Stimulated activated CD8-positive, alpha-beta memory T cell treated with anti-CD3 and anti-CD28 coated beads, Interleukin-12 subunit alpha, Interleukin-12 subunit beta, amount 100 ng/mL, for 4 hours (primary cell): Measurements from ENCODE around the gene CDH22.

Experiments
- DNase-seq: peaks from one replicate; pipeline ENCODE4 v3.0.0-alpha.2; 2020; ENCODE audit warnings: low read depth

CDH22 gene

DNA sequence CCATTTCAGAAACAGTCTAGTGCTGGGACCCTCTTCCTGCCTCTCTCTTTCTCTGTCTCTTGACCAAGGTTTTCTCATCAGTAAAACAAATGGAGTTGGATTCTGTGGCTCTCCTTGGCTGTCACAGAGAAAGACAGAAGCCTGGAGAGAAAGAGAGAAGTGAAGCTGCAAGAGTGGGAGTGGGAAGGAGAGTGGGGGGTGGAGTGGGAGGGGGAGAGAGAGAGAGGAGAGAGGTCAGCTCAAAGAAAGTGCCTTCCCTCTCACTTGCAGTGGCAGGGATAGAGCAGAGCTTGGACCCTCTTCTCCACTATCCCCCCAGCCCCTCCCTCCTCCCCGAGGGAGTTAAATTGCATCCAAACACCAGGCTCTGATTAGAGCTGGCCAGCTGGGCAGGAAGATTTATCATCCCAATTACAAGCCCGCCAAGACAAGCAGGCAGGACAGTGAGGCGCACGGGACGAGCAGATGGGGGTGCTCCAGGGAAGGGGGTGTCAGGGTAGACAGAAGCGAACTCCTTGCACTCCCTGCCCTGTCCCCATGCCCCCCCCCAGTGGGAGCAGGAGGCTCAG lies 115.8 kb downstream of the CDH22 start:
- no peak for DNase-seq

DNA sequence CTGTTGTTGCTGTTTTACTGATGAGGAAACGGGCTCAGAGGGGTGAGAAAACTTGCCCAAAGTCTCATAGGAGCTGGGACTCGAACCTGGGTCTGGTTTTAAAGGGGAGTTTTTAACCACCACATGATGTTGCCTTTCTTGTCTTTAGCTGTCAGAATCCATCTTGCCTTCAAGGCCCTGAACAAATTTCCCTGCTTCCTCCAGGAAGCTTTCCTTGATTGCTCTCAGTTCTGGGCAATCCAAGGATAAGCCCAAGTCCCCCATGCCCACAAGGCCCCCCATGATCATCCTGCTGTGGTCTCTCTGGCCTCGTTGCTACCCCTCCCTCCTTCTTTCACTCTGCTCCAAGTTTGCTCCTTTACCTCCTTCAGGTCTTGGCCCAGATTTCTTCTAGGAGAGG lies 116.7 kb downstream of the CDH22 start:
- no peak for DNase-seq

DNA sequence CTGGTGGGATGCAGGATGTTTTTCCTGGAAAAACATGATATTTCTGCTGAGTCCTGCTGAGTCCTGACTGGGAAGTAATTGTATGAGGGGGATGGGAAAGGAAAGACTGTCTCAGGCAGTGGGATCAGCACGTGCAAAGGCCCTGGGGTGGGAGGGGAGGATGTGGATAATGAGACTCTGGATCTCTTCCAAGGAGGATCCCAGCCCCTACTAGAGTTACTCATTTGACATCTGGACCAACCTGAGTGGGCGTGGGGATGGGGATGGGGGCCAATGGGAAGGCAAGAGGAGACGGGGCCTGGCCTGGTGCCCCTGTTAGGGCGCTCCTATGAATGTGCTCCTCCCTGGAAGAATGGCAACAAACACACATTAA lies 117.1 kb downstream of the CDH22 start:
- DNase-seq, result no peak

DNA sequence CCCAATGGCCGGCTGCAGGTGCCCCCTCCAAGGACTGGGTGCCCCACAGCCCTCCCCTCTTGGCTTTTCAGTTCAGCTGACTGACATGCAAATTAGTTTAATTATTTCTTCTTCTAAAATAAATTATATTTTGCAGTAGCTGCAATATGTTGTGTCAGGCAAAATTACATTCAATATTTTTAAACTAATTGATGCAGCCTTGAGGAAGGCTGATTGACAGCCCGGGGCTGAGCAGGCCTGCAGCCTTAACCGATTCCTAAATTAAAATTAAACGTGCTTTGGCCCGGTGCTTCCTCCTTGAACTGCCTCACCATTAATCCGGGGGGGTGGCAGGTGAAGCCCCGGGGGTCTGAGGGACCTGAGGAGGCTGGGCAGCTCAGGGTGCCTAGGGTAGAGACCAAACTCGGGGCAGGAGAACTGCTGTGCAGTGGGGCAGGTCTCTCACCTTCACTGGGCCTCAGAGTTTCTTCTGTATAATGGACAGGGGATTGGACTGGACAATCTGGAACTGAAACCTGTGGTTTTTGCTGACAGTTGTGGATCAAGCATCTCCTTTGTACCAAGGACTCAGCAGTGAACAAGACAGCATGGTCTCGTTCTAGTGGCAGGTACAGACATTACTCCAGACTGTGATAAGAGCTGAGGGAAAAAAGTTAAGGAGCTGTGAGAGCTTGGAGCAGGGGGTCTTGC lies 117.7 kb downstream of the CDH22 start:
- DNase-seq, result no peak

DNA sequence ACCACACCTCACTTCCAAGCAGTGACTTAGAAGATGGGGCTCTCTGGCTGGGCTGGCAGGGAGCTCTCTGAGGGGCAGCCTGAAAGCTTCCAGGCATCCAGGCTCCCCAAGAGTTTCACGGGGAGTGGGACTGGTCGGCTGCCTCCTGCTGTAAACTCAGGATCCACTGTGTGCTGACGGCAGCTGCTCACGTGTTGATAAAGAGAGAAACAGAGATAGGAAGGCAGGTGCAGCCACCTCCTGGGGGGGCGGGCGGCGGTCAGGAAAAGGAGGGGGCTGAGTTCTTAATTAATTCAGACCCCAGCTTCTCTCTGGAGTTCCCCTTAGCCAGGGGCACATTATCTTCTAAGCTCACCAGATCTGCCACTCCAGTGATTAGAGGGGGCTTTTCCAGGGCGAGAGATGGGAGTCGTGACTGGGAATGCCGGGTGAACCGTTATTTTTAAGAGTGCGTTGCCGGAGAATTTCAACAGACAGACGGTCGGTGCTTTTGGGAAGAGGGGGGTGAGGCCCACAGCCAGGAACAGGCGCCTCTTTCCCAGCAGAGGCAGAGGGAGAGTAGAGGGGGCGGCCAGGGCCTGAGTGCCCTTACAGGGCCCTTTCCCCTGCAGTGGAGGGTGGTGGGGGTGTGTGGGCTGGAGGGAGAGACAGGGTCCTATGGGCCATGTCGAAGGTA lies 119.3 kb downstream of the CDH22 start:
- no peak for DNase-seq

DNA sequence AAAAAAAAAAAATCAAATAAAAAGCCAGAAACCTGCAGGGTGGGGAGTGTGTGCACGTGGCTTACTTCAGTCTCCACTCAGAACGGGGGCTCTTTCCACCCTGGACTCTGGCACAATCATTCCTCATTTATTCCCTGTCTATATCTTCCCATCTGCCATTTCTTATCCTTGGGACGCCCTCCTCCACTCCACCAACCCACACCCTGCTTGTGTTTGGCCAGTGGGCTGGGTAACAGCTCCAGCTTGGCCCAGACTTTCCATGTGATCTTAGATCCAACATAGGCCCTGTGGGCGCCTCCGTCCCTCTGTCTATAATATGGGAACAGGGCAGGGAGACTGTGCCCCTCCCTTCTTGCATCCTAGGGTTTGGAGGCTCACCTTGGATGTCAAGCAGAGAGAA lies 122.1 kb downstream of the CDH22 start:
- no peak for DNase-seq

DNA sequence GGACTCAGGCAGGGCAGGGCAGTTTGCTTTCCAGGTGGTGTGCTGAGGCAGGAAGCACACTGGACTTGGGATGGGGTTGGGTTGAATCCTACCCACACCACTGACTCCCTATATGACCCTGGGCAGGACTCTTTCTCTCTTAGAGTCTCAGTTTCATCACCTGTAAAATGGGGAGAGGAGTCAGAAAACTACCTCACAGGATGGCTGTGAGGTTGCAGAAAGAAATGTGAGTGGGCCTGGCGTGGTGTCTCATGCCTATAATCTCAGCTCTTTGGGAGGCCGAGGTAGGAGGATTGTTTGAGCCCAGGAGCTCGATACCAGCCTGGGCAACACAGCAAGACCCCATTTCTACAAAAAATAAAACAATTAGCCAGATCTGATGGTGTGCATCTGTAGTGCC lies 122.9 kb downstream of the CDH22 start:
- no peak for DNase-seq

DNA sequence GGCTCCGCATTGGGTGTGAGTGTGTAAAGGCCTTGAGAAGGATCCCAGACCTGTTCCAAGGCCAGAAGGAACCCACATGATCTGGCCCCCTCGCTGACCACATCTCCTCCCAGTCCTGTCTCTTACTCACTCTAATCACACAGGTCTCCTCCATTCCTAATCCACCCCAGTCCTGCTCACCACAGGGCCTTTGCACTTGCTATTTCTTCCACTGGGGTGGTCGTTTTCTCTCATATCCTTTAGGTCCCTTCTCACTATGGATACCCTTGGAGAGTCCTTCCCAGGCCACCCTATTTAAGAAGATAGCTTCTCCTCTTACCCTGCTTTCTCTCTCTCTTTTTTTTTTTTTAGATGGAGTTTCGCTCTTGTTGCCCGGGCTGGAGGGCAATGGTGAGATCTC lies 124.5 kb downstream of the CDH22 start:
- DNase-seq, result no peak

DNA sequence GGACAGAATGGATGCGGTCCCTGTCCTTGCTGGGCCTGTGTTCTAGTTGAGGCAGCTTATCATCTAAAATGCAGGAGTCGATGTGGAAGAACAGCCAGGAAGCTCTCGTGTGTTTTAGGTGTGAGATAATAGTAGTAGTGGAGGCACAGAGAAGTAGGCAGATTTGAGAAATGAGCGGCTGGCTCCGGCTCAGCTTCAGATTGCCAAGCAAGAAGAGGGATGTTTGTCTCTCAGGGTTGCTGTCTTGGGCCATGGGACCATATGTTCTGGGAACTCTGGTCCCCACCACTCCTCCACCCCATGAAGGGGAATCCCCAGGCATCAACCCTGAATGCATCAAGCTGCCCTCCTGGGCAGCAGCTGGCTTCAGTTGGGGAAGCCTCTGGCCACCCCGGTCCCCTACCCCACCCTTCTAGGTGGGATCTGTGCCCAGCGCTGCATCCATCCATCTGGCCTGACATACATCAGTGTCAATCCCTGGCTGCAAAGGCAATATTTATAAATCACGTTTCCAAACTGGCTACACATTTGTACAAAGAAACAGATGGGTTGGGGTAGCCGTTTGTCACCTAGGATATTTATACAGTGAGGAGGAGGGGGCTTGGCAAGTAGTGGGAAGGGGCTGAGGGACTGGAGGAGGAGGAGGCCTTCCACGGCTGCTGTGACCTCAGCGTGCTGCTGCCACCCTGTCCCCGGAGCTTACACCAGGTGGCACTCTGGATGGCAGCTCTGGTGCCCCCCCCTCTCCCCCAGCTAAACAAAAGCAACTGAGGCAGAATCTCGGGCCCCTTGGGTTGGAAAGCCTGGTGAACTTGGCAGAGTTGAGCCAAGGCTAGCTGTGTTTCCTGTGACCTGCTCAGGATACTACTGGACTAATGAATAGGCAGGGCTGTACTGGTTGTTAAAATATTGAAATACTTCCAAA lies 125.8 kb downstream of the CDH22 start:
- DNase-seq, result no peak

DNA sequence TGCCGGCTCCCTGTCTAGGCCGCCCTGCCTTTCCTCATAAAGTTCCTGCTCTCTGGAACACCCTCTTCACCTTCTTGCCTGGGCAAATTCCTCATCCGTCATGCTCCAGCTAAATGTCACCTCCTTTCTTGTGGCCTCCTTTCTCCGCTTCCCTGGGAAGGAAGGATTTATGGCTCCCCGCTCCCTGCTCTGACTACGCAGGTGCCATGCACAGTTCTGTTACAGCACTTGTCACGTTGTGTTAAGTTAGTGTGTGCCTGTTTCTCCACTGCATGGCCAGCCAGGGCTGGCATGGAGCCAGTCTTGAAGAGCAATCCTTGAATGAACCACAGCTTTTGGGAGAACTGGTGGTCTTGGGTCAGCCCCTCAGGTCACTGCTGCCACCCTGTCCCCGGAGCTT lies 128.4 kb downstream of the CDH22 start:
- DNase-seq, result no peak

DNA sequence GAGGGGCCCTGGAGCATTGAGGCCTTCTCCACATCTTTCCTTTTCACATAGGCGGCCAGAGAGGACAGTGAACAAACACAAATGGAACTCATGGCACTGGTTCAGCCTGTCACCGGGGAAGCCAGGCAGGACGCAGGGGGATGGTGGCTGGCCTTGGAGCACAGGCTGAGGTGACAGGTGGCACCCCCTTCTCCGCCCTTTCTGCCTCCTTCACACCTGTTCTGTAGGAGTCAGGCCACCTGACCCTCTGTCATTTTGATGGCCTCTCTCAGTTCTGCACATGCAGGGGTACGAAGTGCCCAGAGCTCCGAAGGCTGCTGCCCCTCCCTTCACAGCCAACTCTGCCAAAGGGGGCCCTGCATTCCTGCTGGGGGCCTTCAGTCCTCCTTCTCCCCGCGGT lies 129.4 kb downstream of the CDH22 start:
- DNase-seq, result no peak

DNA sequence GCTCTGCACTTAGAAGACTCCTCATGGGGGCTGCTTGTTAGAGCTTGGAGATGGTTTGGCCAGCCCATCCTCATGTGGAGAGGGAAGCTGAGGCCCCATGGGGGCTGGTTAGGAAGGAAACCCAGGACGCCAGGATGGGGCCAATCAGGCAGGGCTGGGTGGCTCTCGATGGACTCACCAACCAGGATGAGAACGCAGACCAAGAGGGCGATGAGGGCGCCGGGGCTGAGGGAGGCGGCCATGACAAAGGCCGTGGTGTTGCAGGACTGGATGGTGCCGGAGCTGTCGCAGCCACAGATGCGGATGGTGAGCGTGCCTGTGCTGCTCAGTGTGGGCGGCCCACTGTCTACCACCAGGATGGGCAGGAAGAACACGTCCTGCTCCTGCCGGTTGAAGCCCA lies 130.5 kb downstream of the CDH22 start:
- no peak for DNase-seq

DNA sequence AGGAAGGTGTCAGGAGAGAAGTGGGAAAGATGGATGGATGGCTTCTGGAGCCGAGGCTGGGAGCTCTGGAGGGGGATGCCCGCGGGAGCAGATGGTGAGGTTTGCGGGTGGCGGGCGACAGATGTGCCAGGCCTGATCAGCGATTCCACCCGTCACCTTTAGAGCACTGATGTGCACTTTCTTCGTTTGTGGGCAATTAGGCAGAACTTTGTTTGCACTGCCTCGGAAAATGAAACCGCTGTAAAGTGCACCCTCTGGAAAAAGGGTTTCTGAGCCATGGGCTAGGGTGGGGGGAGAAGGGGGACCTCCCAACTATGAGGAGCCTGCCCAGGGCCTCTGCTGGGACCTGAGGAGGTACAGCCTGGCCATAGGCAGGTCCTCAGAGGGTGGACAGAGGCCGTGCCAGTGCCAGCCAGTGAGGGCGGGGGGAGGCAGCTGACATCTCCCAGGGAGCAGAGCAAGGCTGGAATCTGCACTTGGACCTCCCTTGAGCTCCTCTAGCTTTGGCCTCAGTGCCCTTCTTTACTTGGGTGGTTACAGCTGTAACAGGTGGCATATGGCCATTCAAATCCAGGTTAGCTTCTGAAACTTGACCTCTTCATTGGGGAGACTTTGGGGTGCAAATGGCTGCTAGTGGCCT lies 131.4 kb downstream of the CDH22 start:
- no peak for DNase-seq

DNA sequence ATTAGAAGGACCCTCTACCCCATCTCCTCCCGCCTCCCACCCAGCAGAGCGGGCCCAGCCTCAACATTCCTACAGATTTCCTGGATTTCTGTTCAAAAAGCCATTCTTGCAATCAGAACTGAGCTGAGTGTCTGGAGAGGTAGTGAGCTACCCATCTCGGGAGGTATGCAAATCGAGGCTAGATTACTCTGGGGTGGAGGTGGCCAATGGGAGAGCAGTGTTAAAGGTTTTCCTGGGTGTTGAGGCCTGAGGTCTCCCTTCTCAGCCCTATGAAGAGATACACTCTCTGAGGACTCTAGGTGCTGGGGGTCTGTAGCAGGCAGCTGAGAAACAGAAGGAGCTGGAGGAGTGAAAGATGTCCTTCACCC lies 133.2 kb downstream of the CDH22 start:
- DNase-seq, result no peak

DNA sequence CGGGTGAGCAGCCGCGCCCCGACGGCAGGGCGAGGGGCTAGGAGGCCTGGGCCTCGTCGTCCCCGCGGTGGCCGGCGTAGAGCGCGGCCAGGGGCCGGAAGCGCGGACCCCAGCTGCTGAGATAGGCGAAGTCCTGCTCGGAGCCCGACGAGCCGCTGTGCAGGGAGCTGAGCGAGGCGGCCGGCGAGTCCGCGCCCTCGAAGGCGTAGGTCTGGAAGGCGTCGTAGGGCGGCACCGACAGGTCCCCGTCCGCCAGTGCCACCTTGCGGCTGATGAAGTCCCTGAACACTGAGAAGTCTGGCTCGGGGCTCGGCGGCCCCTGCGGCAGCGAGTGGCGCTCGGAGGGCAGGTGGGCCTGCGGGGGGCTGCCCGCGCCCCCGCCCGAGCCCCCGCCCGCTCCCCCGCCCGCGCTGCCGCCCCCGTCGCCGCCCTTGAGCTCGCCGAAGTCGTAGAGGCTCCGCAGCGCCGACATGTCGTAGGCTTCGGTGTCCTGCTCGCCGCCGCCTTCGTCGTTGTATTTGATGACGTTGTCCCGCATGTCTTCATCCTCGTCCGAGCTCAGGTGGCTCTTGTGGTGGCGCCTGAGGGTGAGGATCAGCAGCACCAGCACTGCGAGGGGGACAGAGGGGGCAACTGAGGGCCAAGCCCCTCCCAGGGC lies 133.7 kb downstream of the CDH22 start:
- DNase-seq, result peak; percentile 45

DNA sequence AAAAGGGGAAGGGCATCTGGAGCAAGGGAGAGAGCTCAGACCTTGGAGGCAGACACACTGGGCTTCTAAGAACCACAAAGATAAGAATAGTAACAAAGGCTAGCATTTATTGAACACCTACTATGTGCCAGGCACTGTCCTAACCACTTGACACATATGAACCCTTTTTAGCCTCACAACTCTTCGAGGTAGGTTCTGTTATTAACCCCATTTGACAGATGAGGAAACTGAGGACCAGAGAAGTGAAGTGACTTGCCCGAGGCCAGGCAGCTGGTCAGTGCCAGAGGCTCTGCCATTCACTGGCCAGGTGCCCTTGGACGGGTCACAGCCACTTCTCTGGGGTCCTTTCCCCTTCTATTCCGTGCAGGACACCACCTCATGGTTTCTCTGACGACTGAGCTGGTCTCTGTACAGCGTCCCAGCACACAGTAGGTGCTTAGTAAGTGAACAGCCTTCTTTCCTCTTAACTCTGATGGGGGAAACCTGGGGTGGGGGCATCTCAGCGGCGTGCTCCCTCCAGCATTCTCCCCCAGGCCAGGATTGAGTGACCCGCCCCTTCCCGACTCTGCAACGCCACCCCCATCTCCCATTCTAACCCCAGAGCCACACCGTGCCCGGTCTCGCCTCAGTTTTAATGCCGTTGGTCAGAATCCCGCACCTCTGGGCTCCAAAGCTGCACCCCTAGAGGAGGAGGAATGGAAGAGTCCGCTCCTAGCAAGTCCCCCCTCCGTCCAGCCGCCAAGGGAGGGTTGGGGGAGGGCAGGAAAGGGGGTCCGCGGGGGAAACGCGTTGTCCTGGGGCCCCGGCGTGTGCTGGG lies 134.4 kb downstream of the CDH22 start:
- no peak for DNase-seq

DNA sequence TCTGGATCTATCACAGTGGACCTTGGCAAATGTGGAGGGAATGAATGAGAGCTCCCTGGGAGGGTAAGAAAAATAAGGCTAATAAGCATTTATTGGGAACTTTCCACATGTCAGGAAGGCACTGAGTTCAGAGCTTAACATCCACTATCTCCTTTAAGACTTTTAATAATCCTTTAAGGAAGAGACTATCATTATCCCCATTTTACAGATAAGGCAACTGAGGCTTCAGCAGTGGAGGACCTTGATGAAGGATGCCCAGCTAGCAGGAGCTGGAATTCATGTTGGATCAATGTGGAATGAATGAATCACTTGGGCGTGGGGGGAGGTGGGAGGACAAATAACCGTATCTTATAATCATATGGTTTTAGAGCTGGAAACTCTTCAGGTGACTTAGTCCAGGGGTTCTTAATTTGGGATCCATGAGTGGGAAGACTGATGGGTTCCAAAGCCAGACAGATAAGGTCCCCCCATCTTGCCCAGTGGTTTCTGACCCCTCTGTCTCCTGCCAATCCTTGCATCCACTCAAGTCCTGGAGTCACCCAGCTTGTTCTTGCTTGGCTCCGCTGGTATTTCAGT lies 135.2 kb downstream of the CDH22 start:
- no peak for DNase-seq

DNA sequence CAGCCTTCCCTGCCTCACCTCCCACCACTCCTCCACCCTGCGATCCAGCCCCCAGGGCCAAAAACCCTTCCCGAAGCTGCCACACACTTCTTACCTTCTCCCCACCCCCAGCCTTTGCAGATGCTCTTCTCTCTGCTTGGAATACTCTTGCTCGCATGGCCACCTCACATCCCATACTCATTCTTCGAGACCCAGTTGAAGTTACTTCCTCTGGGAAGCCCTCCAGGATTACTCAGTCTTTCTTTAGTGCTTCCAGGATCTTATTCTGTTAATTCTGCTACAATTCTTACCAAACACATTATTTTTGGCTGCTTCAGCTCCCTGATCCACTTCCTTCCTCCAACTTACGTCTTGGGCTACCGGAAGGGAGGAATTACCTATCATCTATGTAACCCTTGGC lies 135.8 kb downstream of the CDH22 start:
- DNase-seq, result no peak

DNA sequence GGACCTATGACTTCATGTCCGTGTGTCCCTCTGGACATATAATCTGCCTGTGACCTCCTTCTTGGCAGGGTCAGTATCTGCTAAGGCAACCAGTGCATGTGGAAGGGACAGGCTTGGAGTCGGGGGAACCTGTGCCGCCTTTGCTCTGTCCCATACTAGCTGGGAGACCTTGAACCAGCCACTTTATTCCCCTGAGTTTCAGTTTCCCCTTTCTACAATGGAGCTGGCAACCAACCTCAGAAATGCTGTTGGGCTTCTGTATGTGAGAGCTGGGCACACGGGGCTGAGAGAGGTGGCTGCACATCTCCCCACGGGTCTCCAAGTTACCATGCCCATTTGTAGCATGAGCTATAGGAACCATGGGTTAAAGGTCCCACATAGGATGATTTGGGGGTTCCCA lies 136.4 kb downstream of the CDH22 start:
- no peak for DNase-seq

DNA sequence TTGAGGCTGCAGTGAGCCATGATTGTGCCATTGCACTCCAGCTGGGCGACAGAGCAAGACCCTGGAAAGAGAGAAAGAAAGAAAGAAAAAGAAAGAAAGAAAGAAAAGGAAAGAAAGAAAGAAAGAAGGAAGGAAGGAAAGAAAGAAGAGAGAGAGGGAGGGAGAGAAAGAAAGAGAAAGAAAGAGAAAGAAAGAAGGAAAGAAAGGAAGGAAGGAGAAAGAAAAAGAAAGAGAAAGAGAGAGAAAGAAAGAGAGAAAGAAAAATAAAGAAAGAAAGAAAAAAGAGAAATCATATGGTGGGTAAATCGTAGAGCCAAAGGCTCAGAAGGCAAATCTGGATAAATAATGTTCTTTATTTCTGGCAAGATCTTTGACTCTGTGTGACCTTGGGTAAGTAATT lies 136.8 kb downstream of the CDH22 start:
- DNase-seq, result no peak
